Measurements from ENCODE around the gene CNR2. TPM values are rescaled to one million over a fixed set of nuclear protein-coding genes. Genes with fewer than 3 reads are reported as not detected.

Gene CNR2
- total RNA-seq, 1 donor from 2014 or later: not detected

- Mint-ChIP-seq H3K9me3 (peaks cover 13% of the 10 kb centered on the region), H3K4me1 (ENCODE audit: unreplicated experiment) (no peaks in the 10 kb centered on the region), H3K27me3 (peaks cover 4% of the 10 kb centered on the region), H3K36me3 (no peaks in the 10 kb centered on the region), H3K27ac (peak overlapping the region; percentile 15), H3K4me3 (no peak overlapping the region)
- no peak for DNase-seq (ENCODE audit: extremely low spot score, unreplicated experiment)
- TF ChIP-seq CTCF (conservative IDR thresholded peaks at IDR 0.05): no peak
Measured at GRCh38 chr1:23875382-23875781, 37.8 kb downstream of the CNR2 start.

- Mint-ChIP-seq H3K4me3 (no peak overlapping the region), H3K36me3 (no peaks in the 10 kb centered on the region), H3K9me3 (no peaks in the 10 kb centered on the region), H3K27ac (no peak overlapping the region), H3K4me1 (ENCODE audit: unreplicated experiment) (peaks cover 5% of the 10 kb centered on the region), H3K27me3 (peaks cover 18% of the 10 kb centered on the region)
- TF ChIP-seq CTCF (conservative IDR thresholded peaks at IDR 0.05): no peak
- DNase-seq (ENCODE audit: extremely low spot score, unreplicated experiment): no peak
Measured at GRCh38 chr1:23872421-23872820, 40.7 kb downstream of the CNR2 start.

DNA sequence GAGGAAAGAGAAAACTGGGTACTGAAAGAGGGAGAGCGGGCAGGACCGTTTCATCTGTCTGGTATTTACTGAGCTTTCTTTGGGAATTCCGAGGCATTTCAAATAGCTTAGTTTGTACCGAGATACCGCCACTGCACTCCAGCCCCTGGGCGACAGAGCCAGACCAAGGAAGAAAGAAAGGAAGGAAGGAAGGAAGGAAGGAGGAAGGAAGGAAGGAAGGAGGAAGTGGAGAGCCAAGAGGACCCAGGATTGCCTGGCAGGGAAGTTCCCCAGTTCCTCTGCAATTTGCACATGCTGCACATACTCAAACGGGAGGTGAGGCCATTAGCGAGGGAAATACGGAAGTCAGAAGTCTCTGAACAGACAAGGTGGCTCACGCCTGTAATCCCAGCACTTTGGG is 44.1 kb downstream of the CNR2 start:
- TF ChIP-seq CTCF (conservative IDR thresholded peaks at IDR 0.05): no peak
- peak overlapping the region; percentile 58 for H3K4me3 Mint-ChIP-seq
- peak overlapping the region; percentile 49 for H3K27ac Mint-ChIP-seq
- DNase-seq (ENCODE audit: extremely low spot score, unreplicated experiment): no peak
- H3K4me1 Mint-ChIP-seq (ENCODE audit: unreplicated experiment): peaks cover 13% of the 10 kb centered on the region
- H3K27me3 Mint-ChIP-seq: peaks cover 30% of the 10 kb centered on the region
- H3K36me3 Mint-ChIP-seq: peaks cover 4% of the 10 kb centered on the region
- H3K9me3 Mint-ChIP-seq: no peaks in the 10 kb centered on the region

DNA sequence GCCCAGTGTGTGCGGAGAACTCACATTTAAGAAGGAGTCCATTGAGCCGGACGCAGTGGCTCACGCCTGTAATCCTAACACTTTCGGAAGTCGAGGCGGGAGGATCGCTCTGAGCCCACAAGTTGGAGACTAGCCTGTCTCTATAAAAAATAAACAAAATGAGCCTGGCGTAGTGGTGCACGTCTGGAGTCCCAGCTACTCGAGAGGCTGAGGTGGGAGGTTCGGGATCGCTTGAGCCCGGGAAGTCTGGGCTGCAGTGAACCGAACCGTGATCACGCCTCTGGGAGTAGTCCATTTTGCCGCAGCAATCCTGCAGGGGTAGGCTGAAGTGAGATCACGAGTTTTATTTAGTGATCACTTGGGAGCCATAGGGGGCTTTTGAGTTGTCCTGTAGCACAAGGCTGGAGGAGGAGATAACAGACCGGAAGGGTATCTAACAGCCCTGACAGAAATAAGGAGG is 44.6 kb downstream of the CNR2 start:
- Mint-ChIP-seq H3K4me1 (ENCODE audit: unreplicated experiment) (peaks cover 13% of the 10 kb centered on the region), H3K36me3 (peaks cover 4% of the 10 kb centered on the region), H3K27me3 (peaks cover 30% of the 10 kb centered on the region), H3K9me3 (no peaks in the 10 kb centered on the region), H3K27ac (peak overlapping the region; percentile 49), H3K4me3 (peak overlapping the region; percentile 88)
- no peak for TF ChIP-seq CTCF (conservative IDR thresholded peaks at IDR 0.05)
- no peak for DNase-seq (ENCODE audit: extremely low spot score, unreplicated experiment)

DNA sequence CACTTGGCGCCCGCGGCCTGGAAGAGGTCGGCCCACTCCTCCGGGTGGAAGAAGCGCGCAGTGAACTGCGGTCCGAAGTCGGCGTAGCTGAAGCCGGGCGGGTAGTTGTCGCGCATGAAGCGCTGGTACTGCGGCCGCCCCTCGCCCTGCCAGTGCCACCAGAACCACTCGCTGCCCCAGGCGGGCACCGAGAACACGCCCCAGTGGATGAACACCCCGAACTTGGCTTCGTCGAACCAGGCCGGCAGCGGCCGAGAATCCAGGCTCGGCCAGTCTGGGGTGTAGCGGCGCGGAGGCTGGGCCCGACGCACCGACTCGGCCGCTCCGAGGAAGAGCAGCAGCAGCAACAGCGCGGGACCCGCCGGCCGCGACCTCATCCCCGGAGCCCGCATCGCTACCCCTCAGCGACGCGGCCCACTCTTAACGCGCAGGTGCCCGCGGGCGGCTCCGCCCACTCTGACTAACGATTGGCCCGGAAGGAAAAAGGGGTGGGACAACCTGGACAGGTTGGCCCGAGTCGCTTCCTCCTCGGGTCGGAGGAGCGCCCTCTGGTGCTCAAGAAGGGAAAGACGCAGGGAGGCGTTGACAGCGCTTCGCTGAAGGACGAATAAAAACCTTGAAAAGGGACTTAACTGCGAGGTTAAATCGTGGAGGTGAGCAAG is 45.1 kb downstream of the CNR2 start, which contains the start of gene FUCA1:
FUCA1 (minus strand) TSS at position 396 of the 662 bp plus-strand sequence; CDS start at position 392, 4 bp downstream.
- H3K36me3 Mint-ChIP-seq: peaks cover 4% of the 10 kb centered on the region
- H3K4me1 Mint-ChIP-seq (ENCODE audit: unreplicated experiment): peaks cover 13% of the 10 kb centered on the region
- peak; percentile 93 for DNase-seq (ENCODE audit: extremely low spot score, unreplicated experiment)
- no peaks in the 10 kb centered on the region for H3K9me3 Mint-ChIP-seq
- TF ChIP-seq CTCF (conservative IDR thresholded peaks at IDR 0.05): peak; percentile 98
- peaks cover 30% of the 10 kb centered on the region for H3K27me3 Mint-ChIP-seq
- peak within 1 kb of the TSS; percentile 88 for H3K4me3 Mint-ChIP-seq
- H3K27ac Mint-ChIP-seq: peak within 1 kb of the TSS; percentile 59
